Measurements from ENCODE around the gene EIF3K.
A peak's percentile ranks its signal among the peaks of the same experiment; 100 is the strongest.

The EIF3K gene

DNA sequence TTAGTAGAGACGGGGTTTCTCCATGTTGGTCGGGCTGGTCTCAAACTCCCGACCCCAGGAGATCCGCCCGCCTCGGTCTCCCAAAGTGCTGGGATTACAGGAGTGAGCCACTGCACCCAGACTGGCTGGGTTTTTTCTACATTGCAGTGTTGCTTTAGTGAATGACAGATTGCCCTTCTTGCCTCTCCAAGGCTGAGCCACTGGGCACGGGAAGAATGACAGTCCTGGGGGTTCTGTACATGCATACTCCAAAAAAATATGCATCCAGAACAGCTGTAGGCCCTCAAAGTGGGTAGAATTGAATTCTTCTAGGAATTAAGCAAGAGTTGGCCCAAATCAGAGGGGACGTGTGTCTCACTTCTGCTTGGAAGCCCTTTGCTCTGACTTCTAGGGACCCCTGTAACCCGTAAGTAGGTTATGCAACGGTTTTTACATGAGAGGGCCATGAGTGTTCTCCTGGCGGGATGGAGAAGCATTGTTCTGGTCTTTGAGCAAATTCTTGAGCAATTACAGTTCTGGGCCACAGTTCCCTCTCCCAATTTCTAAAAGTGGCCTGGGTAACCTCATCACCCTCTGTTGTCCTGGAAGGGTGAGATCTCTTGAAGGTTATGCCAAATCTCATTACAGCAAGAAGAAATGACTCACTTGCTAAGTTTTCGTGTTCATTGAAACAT, 32.1 kb downstream of the EIF3K start:
- no peak for DNase-seq

DNA sequence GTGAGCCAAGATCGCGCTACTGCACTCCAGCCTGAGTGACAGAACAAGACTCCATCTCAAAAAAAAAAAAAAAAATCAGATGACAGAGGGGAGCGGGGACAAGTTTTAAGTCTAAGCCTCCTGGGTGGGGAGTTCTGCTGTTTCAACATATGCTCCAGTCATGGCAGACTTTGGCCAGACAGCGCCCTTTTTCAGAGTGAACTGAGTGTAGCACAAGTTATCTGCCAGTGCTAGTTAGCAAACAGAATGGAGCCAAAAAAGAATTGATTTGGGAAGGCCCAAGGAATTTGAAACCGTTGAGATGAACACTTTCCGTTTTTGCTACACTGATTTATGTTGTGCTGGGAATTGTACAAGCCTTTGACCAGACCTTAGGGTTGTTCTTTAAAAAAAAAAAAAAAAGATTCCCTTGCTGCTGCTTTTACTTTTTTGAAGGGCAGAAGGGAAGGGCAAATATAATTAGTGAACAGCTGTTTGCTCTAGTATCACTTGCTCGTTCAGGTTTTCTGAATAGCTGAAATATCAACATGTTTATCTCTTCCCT, 34.1 kb downstream of the EIF3K start:
- DNase-seq = peak; percentile 23

DNA sequence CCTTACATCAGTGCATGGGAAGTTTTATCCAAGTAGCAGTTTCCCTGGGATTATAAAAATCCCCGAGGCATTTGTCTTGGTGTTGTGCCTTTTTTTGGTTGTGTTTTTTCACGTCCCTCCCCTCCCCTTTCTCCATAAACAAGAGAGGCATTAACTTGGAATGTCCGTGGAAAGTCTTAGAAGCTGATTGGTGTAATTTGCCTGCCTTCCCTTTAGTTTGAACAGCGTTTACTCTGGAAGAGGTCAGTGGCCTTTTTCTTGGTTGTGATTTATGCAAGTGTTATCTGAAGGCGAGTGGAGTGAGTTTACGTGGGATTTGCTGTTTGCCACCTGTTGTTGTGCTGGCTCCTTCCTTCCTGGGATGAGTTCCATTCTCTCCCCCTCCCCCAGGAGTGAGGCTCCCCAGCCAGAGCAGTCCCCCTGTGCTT, 35.7 kb downstream of the EIF3K start:
- DNase-seq = no peak

DNA sequence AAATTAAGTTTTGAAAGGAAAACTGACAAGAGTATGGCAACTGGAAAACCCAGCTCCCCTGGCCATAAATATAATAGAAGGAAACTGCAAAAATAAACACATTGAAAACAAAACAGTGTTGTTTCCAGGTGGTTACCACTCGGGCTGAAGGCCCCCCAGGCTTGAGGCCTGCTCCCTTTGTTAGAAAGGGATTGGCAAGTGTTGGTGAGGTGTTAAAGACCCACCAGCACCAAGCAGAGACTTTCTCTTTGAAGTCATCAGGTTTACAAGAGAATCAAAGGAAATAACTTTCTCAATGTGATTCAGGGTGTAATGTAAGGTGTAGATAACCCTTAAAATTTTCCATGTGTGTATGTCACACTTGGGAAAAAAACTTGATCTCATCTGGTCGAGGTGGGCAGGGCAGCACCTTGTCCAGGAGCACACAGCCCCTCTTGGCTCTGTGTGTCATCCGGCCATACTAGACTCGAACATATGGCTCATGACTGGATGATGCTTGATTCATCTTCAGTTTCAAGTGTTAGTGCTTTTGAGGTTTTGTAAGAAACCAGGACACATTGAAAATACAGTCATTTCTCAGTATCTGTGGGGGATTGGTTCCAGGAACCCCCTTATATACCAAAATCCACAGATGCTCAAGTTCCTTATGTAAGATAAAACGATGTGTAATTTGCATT, 36.3 kb downstream of the EIF3K start:
- no peak for DNase-seq

DNA sequence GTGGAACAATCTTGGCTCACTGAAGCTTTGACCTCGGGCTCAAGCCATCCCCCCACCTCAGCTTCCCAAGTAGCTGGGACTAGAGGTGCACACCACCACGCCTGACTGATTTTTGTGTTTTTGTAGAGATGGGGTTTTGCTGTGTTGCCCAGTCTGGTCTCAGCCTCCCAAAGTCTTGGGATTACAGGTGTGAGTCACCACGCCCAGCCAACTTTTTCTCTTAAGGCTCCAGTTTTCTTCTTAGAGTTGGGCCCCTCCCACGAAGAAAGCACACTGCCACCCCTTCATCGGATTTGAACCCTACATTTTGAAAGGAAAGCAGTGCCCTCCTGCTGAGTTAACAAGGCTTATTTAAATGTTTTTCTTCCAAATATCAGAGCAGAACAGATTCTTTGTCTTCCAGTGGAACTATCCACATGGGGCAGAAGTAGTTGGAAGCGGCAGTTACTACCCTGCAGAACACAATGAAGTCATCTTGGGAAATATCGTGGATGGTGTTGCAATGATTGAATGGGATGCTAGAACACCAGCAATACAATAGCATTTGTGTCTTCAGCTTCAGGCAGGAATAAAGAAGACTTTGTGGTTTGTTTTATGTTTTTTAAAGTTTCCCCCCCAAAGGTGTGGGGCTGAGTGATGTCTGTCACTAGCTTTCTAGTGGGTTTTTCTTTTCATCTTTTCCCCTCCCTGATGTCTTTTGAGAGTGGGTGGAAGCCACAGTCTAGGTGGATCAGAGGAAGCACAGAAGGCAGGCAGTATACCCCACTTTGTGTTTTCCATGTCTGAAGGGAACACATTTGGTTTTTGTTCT, 37.4 kb downstream of the EIF3K start:
- DNase-seq = no peak

DNA sequence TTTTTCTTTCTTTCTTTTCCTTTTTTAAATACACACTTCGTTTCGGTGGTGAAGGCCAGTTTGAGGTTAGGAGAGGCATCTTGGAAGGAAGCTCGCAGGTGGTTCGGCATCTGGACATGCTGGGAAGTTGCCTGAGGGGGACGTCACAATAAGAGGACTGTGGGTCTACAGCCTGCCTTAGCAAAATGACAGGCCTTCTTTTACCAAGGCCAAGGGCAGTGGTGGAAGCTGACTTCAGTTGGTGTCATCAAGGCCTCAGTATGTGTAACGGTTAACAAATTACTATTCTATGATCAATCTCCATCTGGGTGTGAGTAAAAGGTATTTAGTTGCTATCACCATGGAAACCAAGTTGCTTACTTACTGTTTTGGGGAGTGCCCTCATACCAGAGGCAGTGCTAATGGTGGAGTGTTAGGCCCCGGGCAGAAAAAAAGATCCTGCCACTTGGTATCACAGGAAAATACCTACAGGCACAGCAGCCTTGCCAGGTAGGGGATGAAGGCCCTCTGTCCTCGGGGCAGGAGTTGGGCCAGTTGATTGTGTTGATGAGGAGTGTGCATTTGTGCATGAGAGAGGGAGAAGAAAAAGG, 38.7 kb downstream of the EIF3K start:
- no peak for DNase-seq

DNA sequence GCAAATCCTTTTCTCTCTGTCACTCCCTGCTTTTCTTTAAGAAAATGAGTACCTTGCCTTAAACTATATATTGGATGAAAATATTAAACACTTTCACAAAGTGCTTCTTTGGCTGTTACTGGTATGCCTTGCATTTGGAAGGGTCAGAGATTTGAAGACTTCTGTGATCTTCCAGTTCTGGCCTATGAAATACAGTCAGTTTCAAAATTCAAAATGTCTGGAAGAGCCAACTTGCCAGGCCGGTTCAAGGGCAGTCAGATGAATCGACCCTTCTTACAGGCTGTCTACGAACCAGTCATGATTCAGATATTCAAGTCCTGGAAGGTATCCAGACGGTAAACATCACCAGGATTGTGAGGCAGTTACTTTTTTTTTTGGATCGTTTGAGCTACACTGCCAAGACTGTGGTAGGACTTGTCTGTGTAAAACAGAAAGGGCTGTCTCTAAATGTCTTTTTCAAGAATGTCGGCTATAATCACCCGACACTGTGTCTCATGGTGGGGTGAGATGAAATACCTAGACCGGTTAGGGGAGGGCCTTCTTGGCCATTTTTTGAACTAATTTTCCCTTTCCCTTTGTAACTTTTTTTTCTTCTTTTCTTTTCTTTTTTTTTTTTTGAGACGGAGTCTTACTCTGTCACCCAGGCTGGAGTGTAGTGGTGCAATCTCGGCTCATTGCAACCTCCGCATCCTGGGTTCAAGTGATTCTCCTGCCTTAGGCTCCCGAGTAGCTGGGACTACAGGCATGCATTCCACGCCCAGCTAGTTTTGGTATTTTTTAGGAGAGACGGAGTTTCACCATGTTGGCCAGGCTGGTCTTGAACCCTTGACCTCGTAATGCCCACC, 39.7 kb downstream of the EIF3K start:
- peak; percentile 94 for DNase-seq

DNA sequence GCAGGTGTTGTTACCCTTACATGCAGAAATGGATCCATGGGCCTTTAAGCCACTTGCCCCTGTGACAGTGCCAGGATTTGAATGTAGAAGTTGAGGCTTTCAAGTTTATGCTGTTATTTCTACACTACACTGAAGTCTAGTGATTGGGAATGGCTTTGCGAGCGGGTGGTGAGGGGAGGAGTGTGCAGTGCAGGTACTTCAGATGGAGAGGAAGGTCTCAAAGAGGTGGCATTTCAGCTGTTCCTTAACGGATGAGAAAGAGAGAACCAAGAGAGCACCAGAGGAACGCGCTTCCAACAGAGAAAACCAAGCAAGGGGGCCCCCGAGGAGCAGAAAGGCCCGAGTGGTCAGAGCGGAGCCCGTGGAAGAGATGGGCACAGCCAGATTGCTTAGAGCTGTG, 41.7 kb downstream of the EIF3K start:
- no peak for DNase-seq

DNA sequence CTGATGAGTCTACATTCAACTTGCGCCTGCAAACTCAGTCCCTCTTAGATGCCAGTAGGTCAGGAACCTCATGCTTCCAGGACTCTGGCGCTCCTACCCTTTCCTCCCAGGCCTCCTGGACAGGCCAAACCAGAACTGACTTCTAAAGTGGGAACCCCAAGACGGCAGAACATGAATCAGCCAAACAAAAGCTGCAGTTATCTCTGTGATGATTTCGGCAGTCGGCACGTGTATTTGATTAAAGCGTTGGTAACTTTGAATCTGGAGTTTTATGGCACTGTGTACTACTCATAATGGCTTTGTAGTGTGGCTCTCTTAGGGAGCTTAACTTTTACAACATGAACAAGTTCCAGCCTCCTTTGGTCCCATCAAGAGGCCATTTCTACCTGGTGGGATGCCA, 42.1 kb downstream of the EIF3K start:
- no peak for DNase-seq

DNA sequence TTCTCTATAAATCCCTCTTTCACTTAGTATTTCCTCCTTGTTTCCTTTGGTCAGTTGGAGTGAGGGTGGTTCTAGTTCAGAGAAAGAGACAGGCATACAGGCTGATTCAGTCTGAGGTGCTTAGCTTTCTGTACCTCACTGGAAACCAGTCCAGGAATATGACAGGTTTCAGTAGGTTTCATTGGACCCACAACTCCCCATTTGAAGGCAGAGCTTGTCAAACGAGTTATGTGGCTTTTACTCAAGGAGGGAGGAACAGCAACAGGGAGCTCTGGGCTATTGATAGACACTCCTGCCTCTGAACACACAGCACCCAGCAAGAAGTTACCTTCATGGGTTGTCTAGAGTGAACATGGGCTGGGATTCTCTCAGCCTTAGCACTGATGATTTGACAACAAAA, 43.0 kb downstream of the EIF3K start:
- DNase-seq = peak; percentile 39

DNA sequence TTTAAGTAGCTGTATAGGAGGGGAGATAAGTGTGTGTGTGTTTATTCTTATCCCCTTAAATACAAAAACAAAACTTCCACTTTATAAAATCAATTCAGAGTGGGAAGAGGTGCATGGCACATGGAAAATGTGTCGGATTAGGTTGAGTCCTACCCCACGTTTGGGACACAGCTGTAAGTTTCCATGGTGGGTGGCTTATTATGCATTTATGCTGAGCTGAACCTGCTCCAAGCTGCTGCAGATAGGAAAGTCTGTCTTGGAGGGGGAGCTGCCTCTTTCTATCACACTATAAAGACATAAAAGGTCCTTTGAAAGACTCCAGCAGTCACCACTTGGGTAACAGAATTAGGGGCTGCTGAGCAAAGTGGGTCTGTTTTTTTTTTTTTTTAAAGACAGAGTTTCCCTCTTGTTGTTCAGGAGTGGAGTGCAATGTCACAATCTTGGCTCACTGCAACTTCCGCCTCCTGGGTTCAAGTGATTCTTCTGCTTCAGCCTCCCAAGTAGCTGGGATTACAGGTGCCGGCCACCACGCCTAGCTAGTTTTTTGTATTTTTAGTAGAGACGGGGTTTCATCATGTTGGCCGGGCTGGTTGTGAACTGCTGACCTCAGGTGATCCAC, 43.7 kb downstream of the EIF3K start:
- DNase-seq = no peak

DNA sequence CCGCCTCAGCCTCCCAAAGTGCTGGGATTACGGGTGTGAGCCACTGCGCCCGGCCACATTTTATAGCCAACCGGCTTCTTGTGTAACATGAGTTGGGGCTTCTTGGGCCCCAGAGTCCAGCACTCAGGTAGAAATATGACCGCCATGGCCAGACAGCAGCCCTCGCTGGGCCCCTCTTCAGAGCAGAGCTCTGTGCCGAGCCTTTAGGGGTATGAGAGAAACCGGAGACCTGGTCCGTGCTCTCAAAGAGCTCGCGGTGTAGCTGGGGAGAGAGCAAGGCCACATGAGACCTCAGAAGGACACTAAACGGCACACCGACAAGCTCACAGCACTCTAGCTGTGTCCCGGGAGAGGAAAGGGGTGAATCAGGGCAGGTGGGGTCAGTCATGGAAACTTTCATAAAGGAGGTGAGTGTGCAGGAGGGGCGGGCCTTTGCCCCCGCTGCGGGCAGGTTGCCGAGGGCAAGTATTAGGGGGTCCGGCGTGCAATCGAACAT, 44.2 kb downstream of the EIF3K start:
- DNase-seq = no peak

DNA sequence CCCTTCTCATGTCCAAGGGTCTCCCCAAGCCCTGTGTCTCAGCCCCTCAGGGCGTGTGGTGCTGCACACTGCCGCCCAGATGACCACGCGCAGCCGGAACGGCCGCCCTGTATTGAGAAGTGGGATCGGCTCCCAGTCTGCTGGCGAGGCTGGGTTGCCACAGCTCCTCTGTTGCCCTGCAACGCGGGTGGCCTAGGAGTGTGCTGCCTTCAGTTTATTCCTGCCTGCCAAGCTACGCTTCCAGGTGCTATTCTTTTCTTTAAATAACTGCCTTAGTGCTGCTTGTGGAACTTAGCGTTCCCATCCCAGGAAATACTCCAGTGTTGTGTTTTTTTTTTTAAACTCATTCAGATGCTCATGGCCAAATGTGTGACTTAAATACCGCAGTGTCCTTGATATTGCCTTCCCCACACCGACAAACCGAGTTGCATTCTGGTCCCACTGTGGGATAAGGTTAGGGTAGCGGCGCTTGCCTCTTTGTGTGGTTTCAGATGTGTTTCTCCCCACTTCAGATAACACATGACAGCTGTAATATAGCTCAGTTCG, 45.0 kb downstream of the EIF3K start:
- no peak for DNase-seq

DNA sequence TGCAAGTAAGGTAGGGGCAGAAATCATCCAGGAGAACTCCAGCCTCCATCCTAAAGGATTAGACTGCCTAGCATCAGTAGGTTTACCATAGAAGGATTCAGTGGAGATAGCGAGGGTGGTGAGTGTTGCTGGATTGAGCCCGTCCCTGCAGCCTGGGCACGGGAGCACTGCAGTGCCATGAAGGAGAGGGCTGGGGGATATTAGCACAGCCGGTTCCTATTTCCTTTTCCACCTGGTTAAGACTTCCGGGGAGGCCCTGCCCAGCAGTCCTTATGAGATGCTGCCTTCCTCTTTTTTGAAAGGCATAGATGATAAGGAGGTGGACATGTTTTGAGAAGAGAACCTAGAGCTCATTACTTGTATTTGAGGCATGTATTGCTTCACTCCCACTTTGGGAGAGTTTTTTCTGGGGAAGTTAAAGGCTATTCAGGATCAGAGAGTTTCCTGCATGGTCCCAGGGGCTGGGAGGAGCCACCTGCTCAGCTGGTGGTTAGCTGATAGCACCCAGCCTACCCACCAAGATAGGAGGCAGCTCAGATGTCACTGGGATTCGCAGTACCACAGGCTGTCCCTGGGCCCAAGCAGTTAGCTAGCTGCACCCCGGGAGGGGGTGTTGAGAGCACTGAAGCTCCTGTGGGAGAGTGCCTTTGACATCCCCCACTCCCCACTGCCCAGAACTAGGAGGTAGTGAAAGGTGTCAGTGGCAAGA, 45.7 kb downstream of the EIF3K start:
- no peak for DNase-seq

DNA sequence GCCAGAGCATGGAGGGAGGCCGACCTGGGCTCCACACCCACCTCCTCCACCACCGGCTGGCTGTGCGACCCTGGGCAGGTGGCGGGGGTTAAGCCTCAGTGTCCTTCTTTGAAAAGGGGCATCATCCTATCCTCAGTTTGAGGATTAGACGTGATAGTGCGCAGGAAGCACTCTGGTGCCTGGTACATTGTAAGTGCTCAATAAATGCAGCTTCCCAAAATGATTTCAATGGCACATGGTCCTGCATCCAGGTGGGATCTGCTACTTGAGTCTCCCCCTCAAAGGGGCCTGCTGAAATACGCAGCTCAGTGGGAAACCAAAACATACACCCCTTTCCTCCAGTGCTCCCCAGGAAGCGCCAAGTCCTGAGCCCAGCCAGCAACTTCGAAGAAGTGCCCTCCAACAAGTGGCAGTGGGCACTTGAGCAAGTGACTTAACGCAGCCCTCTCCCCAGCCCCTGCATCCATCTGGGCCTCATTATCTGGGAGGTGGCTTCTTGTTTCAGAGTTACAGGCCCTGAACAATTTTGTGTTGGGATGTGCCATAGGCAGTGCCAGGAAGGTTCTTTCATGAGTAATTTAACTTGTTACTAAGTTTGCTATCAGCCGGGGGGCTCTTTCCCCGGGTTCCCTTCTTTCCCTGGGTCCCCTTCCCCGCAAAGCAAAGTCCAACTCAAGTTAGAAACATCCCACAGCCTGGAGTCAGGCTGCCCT, 46.4 kb downstream of the EIF3K start:
- no peak for DNase-seq

DNA sequence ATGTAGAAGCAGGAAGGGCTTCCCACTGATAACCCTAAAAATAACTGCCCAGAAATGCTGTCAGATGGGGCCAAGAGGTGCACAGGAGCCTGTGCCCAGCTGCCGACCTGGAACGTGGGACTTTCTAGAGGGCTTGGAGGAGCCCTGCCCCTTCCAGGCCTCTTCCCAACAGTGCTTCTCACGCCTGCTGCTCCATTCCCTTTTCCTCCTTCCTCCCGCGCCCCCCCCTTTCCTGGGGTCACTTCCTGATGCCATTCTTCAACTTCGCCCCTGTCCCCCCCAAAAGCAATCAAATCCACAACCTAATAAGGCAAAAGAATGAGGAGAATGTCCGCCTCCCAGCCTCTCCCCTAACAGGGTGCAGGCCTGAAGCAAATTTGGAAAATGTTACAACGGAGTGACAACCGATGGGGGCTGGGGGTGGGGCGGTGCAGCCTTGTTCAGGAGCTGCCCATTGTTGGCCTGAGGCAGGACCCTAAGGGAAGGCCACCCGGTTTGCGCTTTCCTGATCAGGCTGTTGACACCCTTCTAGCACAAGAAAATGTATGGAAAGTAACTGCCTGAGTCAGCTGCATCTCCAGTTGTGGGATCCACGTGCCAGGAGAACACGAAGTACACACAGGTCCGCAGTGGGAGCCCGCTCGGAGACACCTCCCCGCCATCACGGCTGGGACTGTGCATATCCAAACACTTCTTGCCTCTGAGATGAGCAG, 47.1 kb downstream of the EIF3K start:
- DNase-seq = no peak

DNA sequence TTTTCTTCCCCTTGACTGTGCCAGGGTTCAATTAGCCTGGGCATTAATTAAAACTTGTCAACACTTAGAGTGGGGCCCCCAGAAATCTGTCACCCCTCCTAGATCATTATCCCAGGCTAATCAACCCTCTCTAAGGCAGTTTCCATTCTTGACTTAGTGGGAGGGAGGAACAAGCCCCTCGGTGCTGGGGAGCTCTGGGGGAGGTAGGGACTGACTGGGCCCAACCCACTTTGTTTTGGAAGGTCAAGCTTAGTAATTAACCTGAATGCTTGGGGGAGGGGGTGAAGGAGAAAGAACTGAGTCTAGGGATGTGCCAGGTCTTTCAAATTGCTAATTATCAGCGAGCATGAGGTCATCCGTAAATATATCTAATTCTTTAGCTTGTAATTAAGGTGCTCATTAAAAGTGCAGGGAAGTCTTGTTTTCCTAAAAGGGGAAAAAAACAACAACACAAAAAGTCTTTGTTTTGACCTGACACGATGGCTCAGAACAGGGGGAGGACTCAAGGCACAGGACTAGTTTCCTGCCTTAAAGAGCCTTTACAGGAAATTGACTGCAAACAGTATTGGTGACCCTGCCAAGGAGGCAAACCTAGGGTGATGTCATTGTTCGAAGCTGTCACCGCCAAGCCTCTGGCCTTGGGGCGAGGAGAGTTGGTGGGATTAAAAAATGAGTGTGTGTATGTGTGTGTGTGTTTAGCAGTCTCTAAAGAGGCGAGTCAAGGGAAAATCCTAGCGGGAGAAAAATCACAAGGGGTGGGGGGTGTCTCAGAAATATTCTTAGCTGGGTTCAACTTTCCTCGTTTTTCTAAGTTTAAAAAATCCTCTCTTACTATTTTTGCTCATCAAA, 47.9 kb downstream of the EIF3K start:
- DNase-seq = peak; percentile 72

DNA sequence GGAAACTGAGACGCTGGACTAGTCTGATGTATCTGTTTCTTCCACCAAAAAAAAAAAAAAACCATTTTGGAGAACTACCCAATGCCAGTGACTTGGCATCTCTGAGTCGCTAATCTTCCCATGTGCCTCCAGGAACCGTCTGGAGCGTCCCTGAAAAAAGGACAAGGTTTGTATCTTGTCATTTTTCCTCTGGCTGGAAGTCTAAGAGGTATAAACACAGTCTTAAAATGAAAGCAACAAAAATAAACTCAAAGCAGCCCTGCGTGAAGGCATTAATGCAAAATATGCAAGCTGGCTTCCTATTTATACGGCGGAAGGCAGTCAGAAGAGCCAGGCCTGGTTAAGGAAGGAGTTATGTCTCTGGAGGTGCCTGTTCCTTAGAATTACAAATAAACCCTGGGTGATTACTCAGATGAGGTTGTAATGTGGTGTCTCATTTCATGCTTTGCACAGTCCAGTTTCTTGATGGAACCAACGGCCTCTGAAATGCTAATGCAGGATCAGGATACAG, 48.7 kb downstream of the EIF3K start:
- DNase-seq = no peak

All from NCI-H2029 (cell line).